ENCODE results near the gene FLG2. TPM values are rescaled to one million over a fixed set of nuclear protein-coding genes. Genes with fewer than 3 reads are reported as not detected.
"Not testable (repeated sequence)": the region's sequence is repeated elsewhere in the genome, so short reads cannot be mapped to it uniquely, and the experiment has no call there.

The FLG2 gene
- polyA plus RNA-seq, 1 donor (not counting 4 experiments of a cell fraction or from before 2014, with no cell fraction given) = 0.98 TPM

GRCh38 chr1:152313319-152313801, 46.4 kb downstream of the FLG2 start:
- DNase-seq (ENCODE audit: low read depth, low spot score) (no peak), FAIRE-seq (no peak)
- no peaks in the 10 kb centered on the region for H3K79me2 ChIP-seq (ENCODE audit: control insufficient read depth, insufficient read depth, low read length)
- no peak overlapping the region for H3K27ac ChIP-seq (ENCODE audit: control insufficient read depth, insufficient read depth, low read length)
- dilution Hi-C loops (cut with MboI; ENCODE audit: extremely low pct_ligation_motif_present, low sequenced_read_pairs) = no loop called here
- no peaks in the 10 kb centered on the region for H3K27me3 ChIP-seq (ENCODE audit: control insufficient read depth, extremely low read depth, insufficient read depth, low read length)
- H3K4me3 ChIP-seq (ENCODE audit: control insufficient read depth in 2 of 3, extremely low read depth in 1 of 3, insufficient read depth in 2 of 3, low read depth in 1 of 3, low read length in 3 of 3) = no peak overlapping the region
- peaks cover 5% of the 10 kb centered on the region for H3K9me3 ChIP-seq (ENCODE audit: control insufficient read depth, low read depth, low read length)
- no peak overlapping the region for H2AFZ ChIP-seq (ENCODE audit: control insufficient read depth, low read length)
- no peak for TF ChIP-seq CTCF (optimal IDR thresholded peaks at IDR 0.05 in 1 of 3, IDR thresholded peaks at IDR 0.05 in 1 of 3, conservative IDR thresholded peaks at IDR 0.05 in 1 of 3; ENCODE audit: extremely low read depth in 1 of 3, insufficient read depth in 2 of 3, low read length in 3 of 3)
- H3K4me1 ChIP-seq (ENCODE audit: control insufficient read depth, extremely low read depth, insufficient read depth, low read length) = no peaks in the 10 kb centered on the region
- H3K9me1 ChIP-seq (ENCODE audit: control insufficient read depth, extremely low read depth, insufficient read depth, low read length) = no peaks in the 10 kb centered on the region
- H3K4me2 ChIP-seq (ENCODE audit: control insufficient read depth, extremely low read depth, insufficient read depth, low read depth, low read length) = no peak overlapping the region
- no peak overlapping the region for H3K9ac ChIP-seq (ENCODE audit: control insufficient read depth, extremely low read depth, insufficient read depth, low read length)
- H3K36me3 ChIP-seq (ENCODE audit: control insufficient read depth in 2 of 2, extremely low read depth in 1 of 2, insufficient read depth in 2 of 2, low read length in 2 of 2) = no peaks in the 10 kb centered on the region
- no peaks in the 10 kb centered on the region for H4K20me1 ChIP-seq (ENCODE audit: control insufficient read depth, extremely low read depth, insufficient read depth, low read length)

DNA sequence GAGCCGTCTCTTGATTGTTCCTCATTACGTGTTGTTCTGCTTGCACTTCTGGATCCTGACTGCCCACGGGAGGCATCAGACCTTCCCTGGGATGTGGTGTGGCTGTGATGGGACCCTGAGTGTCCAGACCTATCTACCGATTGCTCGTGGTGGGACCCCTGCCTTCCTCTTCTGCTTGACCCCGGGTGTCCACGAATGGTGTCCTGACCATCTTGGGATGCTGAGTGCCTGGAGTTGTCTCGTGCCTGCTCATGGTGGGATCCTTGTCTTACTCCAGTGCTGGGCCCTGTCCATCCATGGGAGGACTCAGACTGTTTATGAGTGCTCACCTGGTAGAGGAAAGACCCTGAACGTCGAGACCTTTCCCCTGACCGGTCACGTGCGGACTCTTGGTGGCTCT, 47.6 kb downstream of the FLG2 start:
- FAIRE-seq; H3K9me3 ChIP-seq (ENCODE audit: control insufficient read depth, low read depth, low read length); dilution Hi-C loops (cut with MboI; ENCODE audit: extremely low pct_ligation_motif_present, low sequenced_read_pairs); H3K79me2 ChIP-seq (ENCODE audit: control insufficient read depth, insufficient read depth, low read length); H3K27me3 ChIP-seq (ENCODE audit: control insufficient read depth, extremely low read depth, insufficient read depth, low read length); H3K27ac ChIP-seq (ENCODE audit: control insufficient read depth, insufficient read depth, low read length); H3K4me3 ChIP-seq (ENCODE audit: control insufficient read depth in 2 of 3, extremely low read depth in 1 of 3, insufficient read depth in 2 of 3, low read depth in 1 of 3, low read length in 3 of 3); H2AFZ ChIP-seq (ENCODE audit: control insufficient read depth, low read length); H3K36me3 ChIP-seq (ENCODE audit: control insufficient read depth in 2 of 2, extremely low read depth in 1 of 2, insufficient read depth in 2 of 2, low read length in 2 of 2); H3K4me2 ChIP-seq (ENCODE audit: control insufficient read depth, extremely low read depth, insufficient read depth, low read depth, low read length); H3K9me1 ChIP-seq (ENCODE audit: control insufficient read depth, extremely low read depth, insufficient read depth, low read length); H3K4me1 ChIP-seq (ENCODE audit: control insufficient read depth, extremely low read depth, insufficient read depth, low read length); H4K20me1 ChIP-seq (ENCODE audit: control insufficient read depth, extremely low read depth, insufficient read depth, low read length); DNase-seq (ENCODE audit: low read depth, low spot score); H3K9ac ChIP-seq (ENCODE audit: control insufficient read depth, extremely low read depth, insufficient read depth, low read length): not testable (repeated sequence)

- Histone ChIP-seq H4K20me1 (ENCODE audit: control insufficient read depth, extremely low read depth, insufficient read depth, low read length) (no peaks in the 10 kb centered on the region), H3K79me2 (ENCODE audit: control insufficient read depth, insufficient read depth, low read length) (no peaks in the 10 kb centered on the region), H3K27ac (ENCODE audit: control insufficient read depth, insufficient read depth, low read length) (no peak overlapping the region), H3K4me2 (ENCODE audit: control insufficient read depth, extremely low read depth, insufficient read depth, low read depth, low read length) (no peak overlapping the region), H3K9ac (ENCODE audit: control insufficient read depth, extremely low read depth, insufficient read depth, low read length) (no peak overlapping the region), H3K27me3 (ENCODE audit: control insufficient read depth, extremely low read depth, insufficient read depth, low read length) (no peaks in the 10 kb centered on the region), H2AFZ (ENCODE audit: control insufficient read depth, low read length) (no peak overlapping the region), H3K9me1 (ENCODE audit: control insufficient read depth, extremely low read depth, insufficient read depth, low read length) (no peaks in the 10 kb centered on the region), H3K4me3 (ENCODE audit: control insufficient read depth in 2 of 3, extremely low read depth in 1 of 3, insufficient read depth in 2 of 3, low read depth in 1 of 3, low read length in 3 of 3) (no peak overlapping the region), H3K9me3 (ENCODE audit: control insufficient read depth, low read depth, low read length) (peaks cover 6% of the 10 kb centered on the region), H3K4me1 (ENCODE audit: control insufficient read depth, extremely low read depth, insufficient read depth, low read length) (no peaks in the 10 kb centered on the region), H3K36me3 (ENCODE audit: control insufficient read depth in 2 of 2, extremely low read depth in 1 of 2, insufficient read depth in 2 of 2, low read length in 2 of 2) (no peaks in the 10 kb centered on the region)
- DNase-seq (ENCODE audit: low read depth, low spot score) (no peak), FAIRE-seq (no peak)
- TF ChIP-seq EZH2 (IDR thresholded peaks at IDR 0.05; ENCODE audit: low read length) = no peak
- no peak for TF ChIP-seq CTCF (optimal IDR thresholded peaks at IDR 0.05 in 1 of 3, IDR thresholded peaks at IDR 0.05 in 1 of 3, conservative IDR thresholded peaks at IDR 0.05 in 1 of 3; ENCODE audit: extremely low read depth in 1 of 3, insufficient read depth in 2 of 3, low read length in 3 of 3)
- dilution Hi-C loops (cut with MboI; ENCODE audit: extremely low pct_ligation_motif_present, low sequenced_read_pairs) = no loop called here
Measured at GRCh38 chr1:152309955-152310354, 49.9 kb downstream of the FLG2 start.

- H3K4me3 ChIP-seq (ENCODE audit: control insufficient read depth in 2 of 3, extremely low read depth in 1 of 3, insufficient read depth in 2 of 3, low read depth in 1 of 3, low read length in 3 of 3); H3K79me2 ChIP-seq (ENCODE audit: control insufficient read depth, insufficient read depth, low read length); H3K9me3 ChIP-seq (ENCODE audit: control insufficient read depth, low read depth, low read length); dilution Hi-C loops (cut with MboI; ENCODE audit: extremely low pct_ligation_motif_present, low sequenced_read_pairs); H3K4me1 ChIP-seq (ENCODE audit: control insufficient read depth, extremely low read depth, insufficient read depth, low read length); H3K27ac ChIP-seq (ENCODE audit: control insufficient read depth, insufficient read depth, low read length); H3K9ac ChIP-seq (ENCODE audit: control insufficient read depth, extremely low read depth, insufficient read depth, low read length); FAIRE-seq; H3K27me3 ChIP-seq (ENCODE audit: control insufficient read depth, extremely low read depth, insufficient read depth, low read length); H2AFZ ChIP-seq (ENCODE audit: control insufficient read depth, low read length); H3K9me1 ChIP-seq (ENCODE audit: control insufficient read depth, extremely low read depth, insufficient read depth, low read length); H3K4me2 ChIP-seq (ENCODE audit: control insufficient read depth, extremely low read depth, insufficient read depth, low read depth, low read length); H4K20me1 ChIP-seq (ENCODE audit: control insufficient read depth, extremely low read depth, insufficient read depth, low read length); DNase-seq (ENCODE audit: low read depth, low spot score); H3K36me3 ChIP-seq (ENCODE audit: control insufficient read depth in 2 of 2, extremely low read depth in 1 of 2, insufficient read depth in 2 of 2, low read length in 2 of 2): not testable (repeated sequence)
Measured at GRCh38 chr1:152309320-152309901, 50.4 kb downstream of the FLG2 start.

All from keratinocyte (primary cell).